ENCODE results near the gene XPNPEP1. TPM values are rescaled to one million over a fixed set of nuclear protein-coding genes. Genes with fewer than 3 reads are reported as not detected.

XPNPEP1 gene
- total RNA-seq, 4 donors from 2014 or later = 41.0 to 188 (median 92.0) TPM

GRCh38 chr10:109946680-109947079, 23.4 kb upstream of the XPNPEP1 start:
- H3K27ac ChIP-seq = no peak overlapping the region
- no peak for TF ChIP-seq POLR2A (IDR thresholded peaks at IDR 0.05)
- no peak for TF ChIP-seq CTCF (IDR thresholded peaks at IDR 0.05)
- intact Hi-C loops (cut with DNase I; ENCODE audit: low total_unique reads) = no loop called here
- H3K27me3 ChIP-seq = no peaks in the 10 kb centered on the region
- no peaks in the 10 kb centered on the region for H3K36me3 ChIP-seq
- H3K9me3 ChIP-seq = no peaks in the 10 kb centered on the region
- DNase-seq = no peak
- H3K4me1 ChIP-seq = no peaks in the 10 kb centered on the region
- H3K4me3 ChIP-seq = no peak overlapping the region

GRCh38 chr10:109945473-109946177, 22.3 kb upstream of the XPNPEP1 start:
- Histone ChIP-seq H3K36me3 (no peaks in the 10 kb centered on the region), H3K4me3 (no peak overlapping the region), H3K4me1 (no peaks in the 10 kb centered on the region), H3K27me3 (no peaks in the 10 kb centered on the region), H3K27ac (no peak overlapping the region), H3K9me3 (no peaks in the 10 kb centered on the region)
- no peak for DNase-seq
- no peak for TF ChIP-seq POLR2A (IDR thresholded peaks at IDR 0.05)
- no peak for TF ChIP-seq CTCF (IDR thresholded peaks at IDR 0.05)
- intact Hi-C loops (cut with DNase I; ENCODE audit: low total_unique reads) = no loop called here

GRCh38 chr10:109944613-109945012, 21.3 kb upstream of the XPNPEP1 start:
- TF ChIP-seq POLR2A (IDR thresholded peaks at IDR 0.05) = no peak
- no peak for TF ChIP-seq CTCF (IDR thresholded peaks at IDR 0.05)
- intact Hi-C loops (cut with DNase I; ENCODE audit: low total_unique reads) = no loop called here

GRCh38 chr10:109941236-109941862, 18.0 kb upstream of the XPNPEP1 start:
- TF ChIP-seq POLR2A (IDR thresholded peaks at IDR 0.05) (no peak), CTCF (IDR thresholded peaks at IDR 0.05) (no peak)
- no peak overlapping the region for H3K27ac ChIP-seq
- intact Hi-C loops (cut with DNase I; ENCODE audit: low total_unique reads) = no loop called here
- no peaks in the 10 kb centered on the region for H3K4me1 ChIP-seq
- no peaks in the 10 kb centered on the region for H3K36me3 ChIP-seq
- H3K4me3 ChIP-seq = no peak overlapping the region
- H3K9me3 ChIP-seq = no peaks in the 10 kb centered on the region
- H3K27me3 ChIP-seq = no peaks in the 10 kb centered on the region
- DNase-seq = no peak

More at GRCh38 chr10:109944613-109945012, 21.3 kb upstream of the XPNPEP1 start:
- no peak for DNase-seq
- H3K9me3 ChIP-seq = no peaks in the 10 kb centered on the region
- H3K4me1 ChIP-seq = no peaks in the 10 kb centered on the region
- no peak overlapping the region for H3K4me3 ChIP-seq
- no peaks in the 10 kb centered on the region for H3K36me3 ChIP-seq
- H3K27me3 ChIP-seq = no peaks in the 10 kb centered on the region
- no peak overlapping the region for H3K27ac ChIP-seq

- TF ChIP-seq CTCF (IDR thresholded peaks at IDR 0.05) = no peak
- no peak for TF ChIP-seq POLR2A (IDR thresholded peaks at IDR 0.05)
- Histone ChIP-seq H3K9me3 (no peaks in the 10 kb centered on the region), H3K27ac (no peak overlapping the region), H3K36me3 (no peaks in the 10 kb centered on the region), H3K4me1 (no peaks in the 10 kb centered on the region), H3K27me3 (no peaks in the 10 kb centered on the region), H3K4me3 (no peak overlapping the region)
- intact Hi-C loops (cut with DNase I; ENCODE audit: low total_unique reads) = no loop called here
- DNase-seq = no peak
These were observed 17.2 kb upstream of the XPNPEP1 start for GRCh38 chr10:109940553-109940952.
